H9 (cell line): ENCODE results near the gene PCGF5. TPM values are rescaled to one million over a fixed set of nuclear protein-coding genes. Genes with fewer than 3 reads are reported as not detected.

Experiments
- DNase-seq: peaks from one replicate; pipeline ENCODE4 v3.0.0-alpha.2; 2017
- H2AFZ ChIP-seq: one replicate; pipeline ENCODE4 v1.6.1; 2013; ENCODE audit warnings: mild to moderate bottlenecking, low read length, control low read depth, moderate library complexity
- H2AK5ac ChIP-seq: 2 replicates; pipeline ENCODE4 v1.6.1; 2013; ENCODE audit warnings: low read length, control low read depth, mixed read lengths; ENCODE audit not compliant: insufficient read length
- H2BK120ac ChIP-seq: one replicate; pipeline ENCODE4 v1.6.1; 2013; ENCODE audit warnings: low read depth, mild to moderate bottlenecking, low read length, control low read depth, inconsistent platforms; ENCODE audit not compliant: poor library complexity, severe bottlenecking
- H2BK12ac ChIP-seq: 2 replicates; pipeline ENCODE4 v1.6.1; 2013; ENCODE audit warnings: low read length, control low read depth, mixed read lengths, low read depth; ENCODE audit not compliant: insufficient read length
- H2BK15ac ChIP-seq: 2 replicates; pipeline ENCODE4 v1.6.1; 2013; ENCODE audit warnings: low read depth, low read length, control low read depth
- H2BK20ac ChIP-seq: one replicate; pipeline ENCODE4 v1.6.1; 2013; ENCODE audit warnings: low read depth, mild to moderate bottlenecking, low read length, control low read depth, inconsistent platforms; ENCODE audit not compliant: poor library complexity, severe bottlenecking
- H2BK5ac ChIP-seq: 2 replicates; pipeline ENCODE4 v1.6.1; 2013; ENCODE audit warnings: low read length, control low read depth, mixed read lengths; ENCODE audit not compliant: insufficient read length
- H3K14ac ChIP-seq: 2 replicates; pipeline ENCODE4 v1.6.1; 2013; ENCODE audit warnings: low read length, control low read depth; ENCODE audit not compliant: insufficient read depth
- H3K18ac ChIP-seq: 2 replicates; pipeline ENCODE4 v1.6.1; 2013; ENCODE audit warnings: low read depth, mild to moderate bottlenecking, mixed read lengths, low read length, control low read depth; ENCODE audit not compliant: insufficient read length
- H3K23ac ChIP-seq: 2 replicates; pipeline ENCODE4 v1.6.1; 2013; ENCODE audit warnings: low read length, control low read depth, mixed read lengths, low read depth; ENCODE audit not compliant: insufficient read length
- H3K23me2 ChIP-seq: 2 replicates; pipeline ENCODE4 v1.6.1; 2013; ENCODE audit warnings: low read depth, mild to moderate bottlenecking, mixed read lengths, low read length, control low read depth; ENCODE audit not compliant: insufficient read length, poor library complexity, severe bottlenecking
- H3K27ac ChIP-seq: 2 replicates; pipeline ENCODE4 v1.5.1; 2013; ENCODE audit warnings: low read length, control low read depth, mixed read lengths, low read depth; ENCODE audit not compliant: insufficient read length
- H3K27me3 ChIP-seq: 2 replicates; pipeline ENCODE4 v1.6.1; 2013; ENCODE audit warnings: low read length, control low read depth, inconsistent platforms; ENCODE audit not compliant: insufficient read depth
- H3K4ac ChIP-seq: 2 replicates; pipeline ENCODE4 v1.6.1; 2013; ENCODE audit warnings: low read depth, mild to moderate bottlenecking, control low read depth, inconsistent platforms, low read length, moderate library complexity
- H3K4me1 ChIP-seq: 2 replicates; pipeline ENCODE4 v1.6.1; 2013; ENCODE audit warnings: low read length, control low read depth, inconsistent platforms; ENCODE audit not compliant: insufficient read depth
- H3K4me2 ChIP-seq: 2 replicates; pipeline ENCODE4 v1.6.1; 2013; ENCODE audit warnings: low read length, control low read depth, mixed read lengths; ENCODE audit not compliant: insufficient read length, insufficient read depth
- H3K56ac ChIP-seq: 2 replicates; pipeline ENCODE4 v1.6.1; 2013; ENCODE audit warnings: low read depth, mild to moderate bottlenecking, mixed read lengths, low read length, control low read depth; ENCODE audit not compliant: insufficient read length
- H3K79me1 ChIP-seq: 2 replicates; pipeline ENCODE4 v1.6.1; 2013; ENCODE audit warnings: low read depth, mild to moderate bottlenecking, moderate library complexity, low read length, control low read depth, inconsistent platforms; ENCODE audit not compliant: insufficient read depth, poor library complexity, severe bottlenecking
- H3K79me2 ChIP-seq: 2 replicates; pipeline ENCODE4 v1.6.1; 2013; ENCODE audit warnings: low read length, control low read depth, inconsistent platforms; ENCODE audit not compliant: insufficient read depth
- H3K9ac ChIP-seq: 2 replicates; pipeline ENCODE4 v1.6.1; 2013; ENCODE audit warnings: low read length, control low read depth, mixed read lengths; ENCODE audit not compliant: insufficient read length; ENCODE audit errors: extremely low read depth
- H3K9me3 ChIP-seq: one replicate; pipeline ENCODE4 v1.6.1; 2013; ENCODE audit warnings: low read depth, low read length, inconsistent platforms; ENCODE audit not compliant: control insufficient read depth
- H3T11ph ChIP-seq: one replicate; pipeline ENCODE4 v1.6.1; 2013; ENCODE audit warnings: mild to moderate bottlenecking, low read length, control low read depth, inconsistent platforms
- H4K20me1 ChIP-seq: one replicate; pipeline ENCODE4 v1.6.1; 2013; ENCODE audit not compliant: control insufficient read depth, insufficient read length, insufficient read depth
- H4K5ac ChIP-seq: 2 replicates; pipeline ENCODE4 v1.6.1; 2013; ENCODE audit warnings: low read depth, mild to moderate bottlenecking, mixed read lengths, low read length, control low read depth; ENCODE audit not compliant: insufficient read length
- H4K8ac ChIP-seq: replicated peaks from 2 replicates; pipeline ENCODE4 v1.6.1; 2013; ENCODE audit warnings: low read length, control low read depth, mixed read lengths, low read depth; ENCODE audit not compliant: insufficient read length
- H4K91ac ChIP-seq: 2 replicates; pipeline ENCODE4 v1.6.1; 2013; ENCODE audit warnings: low read depth, mild to moderate bottlenecking, moderate library complexity, mixed read lengths, low read length, control low read depth; ENCODE audit not compliant: insufficient read length
- H3K27ac Mint-ChIP-seq, 3 experiments: 2 replicates in 2 of 3; 3 replicates in 1 of 3; pipeline ENCODE4 v1.8.0; 2020 to 2021; ENCODE audit warnings: mixed read lengths in 3 of 3, mild to moderate bottlenecking in 1 of 3, moderate library complexity in 1 of 3
- H3K27me3 Mint-ChIP-seq: 2 replicates; pipeline ENCODE4 v1.8.0; 2021; ENCODE audit warnings: low read depth, mild to moderate bottlenecking, moderate library complexity, mixed read lengths
- H3K36me3 Mint-ChIP-seq, 3 experiments: 2 replicates in 2 of 3; 3 replicates in 1 of 3; pipeline ENCODE4 v1.8.0; 2020 to 2021; ENCODE audit warnings: low read depth in 3 of 3, mixed read lengths in 3 of 3; ENCODE audit not compliant: insufficient read depth in 1 of 3
- H3K4me1 Mint-ChIP-seq, 2 experiments: 2 replicates each; pipeline ENCODE4 v1.8.0; 2020; ENCODE audit warnings: mixed read lengths in 2 of 2
- H3K4me3 Mint-ChIP-seq, 2 experiments: 2 replicates in 1 of 2; 3 replicates in 1 of 2; pipeline ENCODE4 v1.8.0; 2020 to 2021; ENCODE audit warnings: mild to moderate bottlenecking in 2 of 2, mixed read lengths in 2 of 2, moderate library complexity in 1 of 2
- H3K9me3 Mint-ChIP-seq, 2 experiments: 2 replicates in 1 of 2; 3 replicates in 1 of 2; pipeline ENCODE4 v1.8.0; 2020; ENCODE audit warnings: mild to moderate bottlenecking in 2 of 2, mixed read lengths in 2 of 2, moderate library complexity in 1 of 2
- CTCF ChIP-seq: fragments of 200-600 bp; sonication (generic); conservative IDR thresholded peaks from 3 replicates; pipeline ENCODE4 v1.8.0; 2021; ENCODE audit warnings: antibody characterized with exemption, mild to moderate bottlenecking
- WGBS: extraction: QIAGEN DNeasy Blood & Tissue Kit; methylation state at CpG from one replicate; pipeline ENCODE4 v1.1.7; 2013; ENCODE audit warnings: missing lambda C conversion rate, low lambda C conversion rate, mixed read lengths; ENCODE audit not compliant: insufficient read length; ENCODE audit errors: extremely low coverage; 5-methylcytosine and 5-hydroxymethylcytosine counted together
- total RNA-seq: library from RNA; stranded (reverse); gene quantifications from 2 replicates; pipeline ENCODE4 v1.2.1, GENCODE V29; 2021

The PCGF5 gene
- total RNA-seq, 1 experiment from 2014 or later, result 6.9 TPM

- TF ChIP-seq CTCF, result no peak
- no peaks in the 10 kb centered on the region for H3K36me3 Mint-ChIP-seq
- no peak overlapping the region for H3K9ac ChIP-seq
- H2BK120ac ChIP-seq, result no peak overlapping the region
- peaks cover 9% of the 10 kb centered on the region; the same call in 1 of the 2 replicates for H3K27me3 Mint-ChIP-seq
- no peaks in the 10 kb centered on the region for H3K79me2 ChIP-seq
- no peak overlapping the region for H3K23ac ChIP-seq
- no peak overlapping the region for H3K18ac ChIP-seq
- no peak overlapping the region for H3K4ac ChIP-seq
- H4K5ac ChIP-seq, result no peak overlapping the region
- no peak overlapping the region for H3K56ac ChIP-seq
- H3K27me3 ChIP-seq, result no peaks in the 10 kb centered on the region
- H4K8ac ChIP-seq, result no peak overlapping the region
- no peak overlapping the region for H2AFZ ChIP-seq
- H4K20me1 ChIP-seq, result no peaks in the 10 kb centered on the region
- H3K4me3 Mint-ChIP-seq, result no peak overlapping the region
- H3K9me3 ChIP-seq, result no peaks in the 10 kb centered on the region
- no peak overlapping the region for H2AK5ac ChIP-seq
- H3K79me1 ChIP-seq, result no peaks in the 10 kb centered on the region
- no peak for DNase-seq
- H2BK12ac ChIP-seq, result no peak overlapping the region
- no peak overlapping the region for H3K27ac ChIP-seq
- no peak overlapping the region for H2BK5ac ChIP-seq
- WGBS, result no CpG with 5 or more reads among the region's 2 CpGs
- no peak overlapping the region for H3K27ac Mint-ChIP-seq
- no peaks in the 10 kb centered on the region for H3K9me3 Mint-ChIP-seq
- H3K23me2 ChIP-seq, result no peaks in the 10 kb centered on the region
- H3K4me1 ChIP-seq, result no peaks in the 10 kb centered on the region
- H3K14ac ChIP-seq, result no peak overlapping the region
- H4K91ac ChIP-seq, result no peak overlapping the region
- no peak overlapping the region for H3T11ph ChIP-seq
- no peak overlapping the region for H2BK15ac ChIP-seq
- no peak overlapping the region for H2BK20ac ChIP-seq
- no peaks in the 10 kb centered on the region for H3K4me1 Mint-ChIP-seq
- no peak overlapping the region for H3K4me2 ChIP-seq
Observed at GRCh38 chr10:91196268-91197048, 24.0 kb upstream of the PCGF5 start.
